Heart right ventricle (tissue), 16 donors: ENCODE data around the gene HLA-DMA. TPM values are rescaled to one million over a fixed set of nuclear protein-coding genes. Genes with fewer than 3 reads are reported as not detected.

Source experiments
- ATAC-seq, 8 donors: fragments of 200-7000 bp; cut with Tn5 transposase; one replicate each; pipeline ENCODE4 v1.9.1; 2020; ENCODE audit warnings: mild to moderate bottlenecking in 8 of 8, moderate library complexity in 8 of 8, moderate number of reproducible peaks in 1 of 8
- DNase-seq, 2 donors: peaks; one replicate each; pipeline ENCODE4 v3.0.0-alpha.2; 2020
- H3K27ac ChIP-seq, 10 donors: fragments of 200-600 bp; sonication (generic) in 2 of 10; one replicate each; pipeline versions ENCODE4 v1.5.0 to v1.8.0; 2020 to 2022; ENCODE audit warnings: mild to moderate bottlenecking in 3 of 10
- H3K27me3 ChIP-seq, 7 donors: fragments of 200-600 bp; one replicate each; pipeline ENCODE4 v1.8.0; 2021 to 2022; ENCODE audit warnings: mild to moderate bottlenecking in 2 of 7
- H3K36me3 ChIP-seq, 9 donors: fragments of 200-600 bp; sonication (generic) in 1 of 9; one replicate each; pipeline versions ENCODE4 v1.5.0 to v1.8.0; 2020 to 2022; ENCODE audit warnings: mild to moderate bottlenecking in 2 of 9
- H3K4me1 ChIP-seq, 9 donors: fragments of 200-600 bp; sonication (generic) in 1 of 9; one replicate each; pipeline versions ENCODE4 v1.5.0 to v1.8.0; 2020 to 2022; ENCODE audit warnings: mild to moderate bottlenecking in 4 of 9
- H3K4me3 ChIP-seq, 10 donors: fragments of 200-600 bp; sonication (generic) in 2 of 10; one replicate each; pipeline versions ENCODE4 v1.5.0 to v1.8.0; 2020 to 2022; ENCODE audit warnings: mild to moderate bottlenecking in 7 of 10, moderate library complexity in 2 of 10
- H3K9me3 ChIP-seq, 11 donors: fragments of 200-600 bp in 10 of 11; sonication (generic) in 2 of 11; one replicate each; pipeline versions ENCODE4 v1.5.0 to v1.8.0; 2013 to 2022; ENCODE audit warnings: mild to moderate bottlenecking in 2 of 11, control low read depth in 1 of 11, moderate library complexity in 1 of 11
- CTCF ChIP-seq, 9 donors: fragments of 200-600 bp; sonication (generic) in 2 of 9; IDR thresholded peaks; one replicate each; pipeline versions ENCODE4 v1.5.0 to v1.8.0; 2021 to 2022; ENCODE audit warnings: antibody characterized with exemption in 9 of 9, mild to moderate bottlenecking in 5 of 9, moderate library complexity in 1 of 9
- WGBS, 2 donors: extraction: QIAGEN DNeasy Blood & Tissue Kit; methylation state at CpG; one replicate each; pipeline ENCODE4 v1.1.7; 2013; ENCODE audit warnings: inconsistent platforms in 1 of 2; 5-methylcytosine and 5-hydroxymethylcytosine counted together
- intact Hi-C, 10 donors: fragments of 100-400 bp; cut with DNase I; formaldehyde crosslinking; loops; one replicate each; pipeline versions ENCODE4 v1.11.1 to v1.14.2; 2022
- polyA plus RNA-seq, 2 donors: library from polyadenylated mRNA; stranded (reverse); fragments of 200-250 nt; gene quantifications; one replicate each; pipeline ENCODE4 v1.2.3, GENCODE V29; 2013
- total RNA-seq, 10 donors: library from RNA; stranded (reverse); fragmentation: NEBNext Ultra II Directional in 3 of 10; extraction: Animal tissue kit (Norgen Biotek cat#: 25700) in 3 of 10; gene quantifications; one replicate each; pipeline versions ENCODE4 v1.2.1 to v1.2.4, GENCODE V29; 2021 to 2023
- donor health status: Arrhythmogenic right ventricular cardiomyopathy.
- donor health status: ischemic (EF 13 %, LVEDD 7.1; RV severe dilation, severe dysfunction).
- donor health status: healthy with polysubstance abuse.
- donor health status: DM: no; HTN: yes; CAD: no.
- donor health status: DM: no; HTN: no; CAD: no.
- donor health status: ischemic (EF 25% LVEDD 6.9; RV normal size, moderate dysfunction).
- donor health status: ischemic (EF 25% LVEDD 5.7; RV mildly dilated, moderate dysfunction).
- donor health status: healthy.
- donor health status: DM: yes; HTN: yes; CAD: no.
- donor health status: Ischemic cardiomyopathy.
- donor health status: ischemic (EF 35%, LVEDD 5.7; RV mildly dilated, moderate dysfunction).
- donor health status: nonischemic (EF 11% LVEDD 7.7; RV severe dilation, severe dysfunction).
- donor health status: DM: yes; HTN: yes; CAD: no.
- donor health status: PGD.
- donor health status: ischemic (EF 29% LVEDD 5.4; RV normal size, mild dysfunction).
- donor health status: nonischemic (EF 23%, LVEDD 6.1; RV moderate dilation, normal function).

HLA-DMA gene
- total and polyA plus RNA-seq, 12 donors, result 7.8 to 106 (median 14.5) TPM

GRCh38 chr6:32938494-32938893 lies 14.4 kb downstream of the HLA-DMA start:
- Histone ChIP-seq H3K4me1 (peaks cover 0 to 82% (median 15%) of the 10 kb centered on the region in 9 donors), H3K27me3 (no peaks in the 10 kb centered on the region), H3K4me3 (peak overlapping the region in 1 of 10 donors; percentile 62), H3K9me3 (no peaks in the 10 kb centered on the region), H3K27ac (peak overlapping the region in 2 of 10 donors; percentile 6 to 95), H3K36me3 (peaks cover 0 to 42% (median 0%) of the 10 kb centered on the region in 9 donors)
- DNase-seq (no peak), ATAC-seq (no peak)
- 89 to 90% methylated on average over 7 of the region's 7 CpGs for WGBS, 2 donors
- no peak for TF ChIP-seq CTCF (IDR thresholded peaks at IDR 0.05)
- intact Hi-C loops, result loop anchor here in 4 of 10 donors (5.0 to 10.0 kb wide), 3 partner anchors 39 to 306 kb away; no protein-coding TSS in a partner anchor

GRCh38 chr6:32937230-32937633 lies 15.7 kb downstream of the HLA-DMA start:
- Histone ChIP-seq H3K4me3 (peak overlapping the region in 1 of 10 donors; percentile 62), H3K27ac (peak overlapping the region in 1 of 10 donors; percentile 95), H3K36me3 (peaks cover 0 to 42% (median 0%) of the 10 kb centered on the region in 9 donors), H3K4me1 (peaks cover 0 to 75% (median 15%) of the 10 kb centered on the region in 9 donors), H3K27me3 (no peaks in the 10 kb centered on the region), H3K9me3 (no peaks in the 10 kb centered on the region)
- DNase-seq (no peak), ATAC-seq (peak in 6 of 8 donors; percentile 12 to 51 (median 27))
- intact Hi-C loops, result loop anchor here in 4 of 10 donors (5.0 to 10.0 kb wide), 3 partner anchors 40 to 308 kb away; no protein-coding TSS in a partner anchor
- no peak for TF ChIP-seq CTCF (IDR thresholded peaks at IDR 0.05)
- WGBS, 2 donors, result 76 to 81% methylated on average over 8 of the region's 8 CpGs

- DNase-seq (no peak), ATAC-seq (peak in 3 of 8 donors; percentile 10 to 25 (median 10))
- Histone ChIP-seq H3K4me3 (peak overlapping the region in 1 of 10 donors; percentile 1), H3K36me3 (peaks cover 0 to 42% (median 0%) of the 10 kb centered on the region in 9 donors), H3K27me3 (no peaks in the 10 kb centered on the region), H3K9me3 (no peaks in the 10 kb centered on the region), H3K4me1 (peaks cover 0 to 67% (median 11%) of the 10 kb centered on the region in 9 donors), H3K27ac (peak overlapping the region in 1 of 10 donors; percentile 95)
- TF ChIP-seq CTCF (IDR thresholded peaks at IDR 0.05), result no peak
- 80 to 82% methylated on average over 12 of the region's 12 CpGs for WGBS, 2 donors
- intact Hi-C loops, result loop anchor here in 4 of 10 donors (5.0 to 10.0 kb wide), 3 partner anchors 41 to 308 kb away; no protein-coding TSS in a partner anchor
Measured at GRCh38 chr6:32936239-32937152, 16.4 kb downstream of the HLA-DMA start.

- no peaks in the 10 kb centered on the region for H3K27me3 ChIP-seq
- 87 to 90% methylated on average over 4 of the region's 4 CpGs for WGBS, 2 donors
- peaks cover 0 to 42% (median 0%) of the 10 kb centered on the region in 9 donors for H3K36me3 ChIP-seq
- H3K27ac ChIP-seq, result peak overlapping the region in 2 of 10 donors; percentile 15 to 95
- ATAC-seq (no peak), DNase-seq (no peak)
- H3K9me3 ChIP-seq, result no peaks in the 10 kb centered on the region
- no peak for TF ChIP-seq CTCF (IDR thresholded peaks at IDR 0.05)
- peak overlapping the region in 1 of 10 donors; percentile 1 for H3K4me3 ChIP-seq
- intact Hi-C loops, result loop anchor here in 5 of 10 donors (2.0 to 10.0 kb wide), 5 partner anchors 39 to 309 kb away; no protein-coding TSS in a partner anchor
- peaks cover 0 to 61% (median 5%) of the 10 kb centered on the region in 9 donors for H3K4me1 ChIP-seq
Measured at GRCh38 chr6:32935551-32936238, 17.2 kb downstream of the HLA-DMA start.
